ENCODE results near the gene ZSCAN22. TPM values are rescaled to one million over a fixed set of nuclear protein-coding genes. Genes with fewer than 3 reads are reported as not detected.
A peak's percentile ranks its signal among the peaks of the same experiment; 100 is the strongest.

ZSCAN22 gene
- total and polyA plus RNA-seq, 2 of the 13 experiments (the other 11 are each of a cell fraction or from before 2014, with no cell fraction given) = 2.5 to 3.5 TPM

- peak; percentile 48; the same call in 1 of the 2 replicates for TF ChIP-seq GLI4 (CRISPR knock-in tag; IDR thresholded peaks at IDR 0.05; ENCODE audit: borderline replicate concordance)
- TF ChIP-seq SIX4 (CRISPR knock-in tag; IDR thresholded peaks at IDR 0.05) = peak; percentile 43
- peak; percentile 90; the same call in 1 of the 2 replicates for TF ChIP-seq ZNF563 (CRISPR knock-in tag; IDR thresholded peaks at IDR 0.05)
- no peak for TF ChIP-seq EZH2 (conservative IDR thresholded peaks at IDR 0.05; ENCODE audit: low read depth, low read length)
- peak; percentile 91; the same call in 1 of the 2 replicates for TF ChIP-seq ZBTB49 (CRISPR knock-in tag; IDR thresholded peaks at IDR 0.05; ENCODE audit: borderline replicate concordance)
- TF ChIP-seq KDM4B (CRISPR knock-in tag; IDR thresholded peaks at IDR 0.05) = 0 out of 2 replicates have a peak, but pooled peaks have one; percentile 76
- TF ChIP-seq NRL (CRISPR knock-in tag; IDR thresholded peaks at IDR 0.05; ENCODE audit: borderline replicate concordance) = peak; percentile 91; the same call in 1 of the 2 replicates
- peak; percentile 93 for TF ChIP-seq MEIS1 (CRISPR knock-in tag; IDR thresholded peaks at IDR 0.05; ENCODE audit: borderline replicate concordance)
- peak; percentile 82; the same call in 1 of the 2 replicates for TF ChIP-seq GFI1 (CRISPR knock-in tag; IDR thresholded peaks at IDR 0.05; ENCODE audit: borderline replicate concordance)
- TF ChIP-seq NR0B2 (CRISPR knock-in tag; IDR thresholded peaks at IDR 0.05) = peak; percentile 87
- TF ChIP-seq SP1 (IDR thresholded peaks at IDR 0.05) = no peak
- TF ChIP-seq SP1 (CRISPR knock-in tag; IDR thresholded peaks at IDR 0.05) = peak; percentile 76
- peak; percentile 51; the same call in 1 of the 2 replicates for TF ChIP-seq CSRNP1 (CRISPR knock-in tag; IDR thresholded peaks at IDR 0.05)
- peak; percentile 84 for TF ChIP-seq PHF5A (CRISPR knock-in tag; IDR thresholded peaks at IDR 0.05; ENCODE audit: low read depth, unreplicated experiment)
- no peak for TF ChIP-seq BCLAF1 (IDR thresholded peaks at IDR 0.05)
- 0 out of 2 replicates have a peak, but pooled peaks have one; percentile 45 for TF ChIP-seq ZNF546 (CRISPR knock-in tag; conservative IDR thresholded peaks at IDR 0.05)
- no peak for TF ChIP-seq ZNF672 (CRISPR knock-in tag; IDR thresholded peaks at IDR 0.05)
- no peak for TF ChIP-seq ARID2 (CRISPR knock-in tag; IDR thresholded peaks at IDR 0.05; ENCODE audit: borderline replicate concordance)
- peak; percentile 92 for TF ChIP-seq SP2 (CRISPR knock-in tag; IDR thresholded peaks at IDR 0.05)
- no peak; the same call in 1 of the 2 replicates for TF ChIP-seq ZNF790 (CRISPR knock-in tag; IDR thresholded peaks at IDR 0.05; ENCODE audit: borderline replicate concordance)
- TF ChIP-seq HNF4G (IDR thresholded peaks at IDR 0.05; ENCODE audit: borderline replicate concordance, low read depth, low read length) = no peak; the same call in 1 of the 2 replicates
- TF ChIP-seq HNF4G (CRISPR knock-in tag; IDR thresholded peaks at IDR 0.05; ENCODE audit: borderline replicate concordance, low read depth) = peak; percentile 59
Observed at GRCh38 chr19:58380662-58381459, 54.1 kb downstream of the ZSCAN22 start, which contains the start of gene ZNF837 (continued).
